Hematopoietic multipotent progenitor cell treated with erythropoietin and hydrocortisone succinate and interleukin-3 and kit ligand, for 4 days (in vitro differentiated cells): Measurements from ENCODE around the gene HSPA12A.

Source experiments
- DNase-seq: peaks from one replicate; pipeline ENCODE4 v3.0.0-alpha.2; 2015

Gene HSPA12A

DNA sequence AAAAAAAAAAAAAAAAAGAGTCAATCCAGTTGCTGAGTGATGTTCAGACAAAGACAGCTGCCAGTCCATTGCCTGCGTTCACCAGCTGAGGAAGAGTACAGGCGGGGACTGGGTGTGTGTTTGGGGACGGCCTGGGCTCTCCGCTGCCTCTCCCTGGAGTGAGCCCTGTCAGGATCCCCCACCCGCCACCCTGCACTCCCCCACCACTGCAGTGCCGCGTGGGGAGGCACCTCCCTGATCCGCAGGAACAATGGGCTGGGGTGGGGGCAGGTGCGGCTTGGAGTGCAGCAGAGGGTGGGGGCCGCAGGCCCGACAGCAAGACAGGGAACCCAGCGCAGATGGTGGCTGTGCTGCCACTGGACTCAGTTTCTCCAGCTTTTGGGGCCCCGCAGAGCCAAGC is 1.4 kb downstream of the HSPA12A start:
- DNase-seq = no peak

DNA sequence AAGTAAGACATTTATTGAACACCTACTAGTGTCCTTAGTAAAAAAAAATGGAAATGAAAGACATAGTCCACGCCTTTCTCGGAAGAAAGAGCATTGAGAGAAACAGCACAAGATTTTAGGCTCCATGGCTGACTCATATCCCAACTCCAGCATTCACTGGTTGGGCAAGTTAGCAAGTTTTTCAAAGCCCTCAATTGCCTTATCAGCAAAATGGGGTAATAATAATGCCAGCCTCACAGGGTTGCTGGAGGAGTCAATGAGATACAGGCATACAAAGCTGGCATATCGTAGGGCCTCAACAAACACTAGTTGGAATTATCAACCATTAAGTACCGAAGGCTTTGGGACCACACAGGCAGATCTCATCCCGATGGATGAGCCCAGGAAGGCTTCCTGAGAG is 4.0 kb downstream of the HSPA12A start:
- DNase-seq = no peak

DNA sequence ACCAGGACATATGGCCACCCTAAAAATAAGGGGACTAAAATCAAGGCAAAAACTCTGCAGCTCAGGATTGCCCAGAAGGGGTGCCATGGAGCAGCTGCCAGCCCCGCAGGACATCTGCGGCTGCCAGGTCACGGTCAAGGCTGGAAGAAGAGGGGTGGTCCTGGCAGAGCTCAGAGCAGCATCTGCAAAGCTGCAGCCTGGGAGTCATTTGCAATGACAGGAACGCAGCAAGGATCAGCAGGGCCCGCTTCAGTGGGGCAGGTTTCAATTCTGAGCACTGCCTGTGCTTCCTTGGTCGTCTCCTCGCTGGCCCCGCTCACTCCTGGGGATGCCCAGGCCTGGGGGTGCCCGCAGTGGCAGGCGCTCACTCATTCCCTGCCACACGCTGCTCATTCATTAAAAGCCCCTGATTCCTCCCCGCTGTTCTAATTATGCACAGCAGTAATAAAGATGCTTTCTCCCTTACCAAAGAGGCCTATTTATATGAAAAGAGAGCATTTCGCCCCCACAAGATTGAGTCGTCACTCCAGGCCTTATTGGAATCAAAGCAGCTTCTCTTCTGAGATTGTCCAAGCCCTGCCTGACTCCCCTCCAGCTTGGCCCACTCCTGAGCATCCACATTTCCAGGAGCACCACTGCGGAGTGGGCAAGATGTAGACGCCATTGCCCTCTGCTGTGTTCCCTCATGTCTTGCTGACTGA is 4.6 kb downstream of the HSPA12A start:
- DNase-seq = no peak

DNA sequence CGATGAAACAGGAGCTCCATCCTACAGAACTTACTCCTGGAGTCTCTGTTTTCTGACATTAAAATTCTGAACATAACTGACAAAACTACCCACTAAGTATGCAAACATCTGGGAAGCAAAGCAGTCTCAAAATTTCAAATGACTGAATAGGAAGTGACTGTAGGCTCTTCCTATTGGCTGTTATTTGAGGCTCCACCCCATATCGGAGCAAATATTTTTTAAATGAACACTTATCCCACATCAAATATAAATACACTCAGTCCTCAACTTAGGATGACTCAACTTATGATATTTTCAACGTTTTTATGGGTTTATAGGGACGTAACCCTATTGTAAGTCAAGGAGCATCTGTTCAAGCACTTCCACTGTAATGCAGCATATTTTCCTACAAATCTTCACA is 8.8 kb downstream of the HSPA12A start:
- DNase-seq = no peak

DNA sequence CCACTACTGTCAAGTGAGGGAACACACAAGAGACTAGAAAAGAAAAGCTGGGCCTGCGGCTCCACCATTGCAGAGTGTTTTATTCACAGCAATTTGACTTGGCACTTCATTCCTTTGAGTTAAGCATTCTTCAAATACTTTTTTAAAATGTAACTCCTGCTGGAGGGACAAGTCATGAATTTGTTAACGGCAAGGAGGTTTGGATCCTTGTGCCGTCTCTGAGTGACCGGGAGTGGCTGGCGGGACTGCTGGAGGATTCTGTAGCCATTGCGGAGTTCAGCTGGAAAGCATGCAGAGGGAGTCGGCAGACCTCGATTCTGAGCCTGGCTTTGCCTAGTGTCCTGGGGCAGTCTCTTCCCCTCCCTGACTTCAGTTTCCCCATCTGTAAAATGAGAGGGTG is 9.8 kb downstream of the HSPA12A start:
- DNase-seq = no peak

DNA sequence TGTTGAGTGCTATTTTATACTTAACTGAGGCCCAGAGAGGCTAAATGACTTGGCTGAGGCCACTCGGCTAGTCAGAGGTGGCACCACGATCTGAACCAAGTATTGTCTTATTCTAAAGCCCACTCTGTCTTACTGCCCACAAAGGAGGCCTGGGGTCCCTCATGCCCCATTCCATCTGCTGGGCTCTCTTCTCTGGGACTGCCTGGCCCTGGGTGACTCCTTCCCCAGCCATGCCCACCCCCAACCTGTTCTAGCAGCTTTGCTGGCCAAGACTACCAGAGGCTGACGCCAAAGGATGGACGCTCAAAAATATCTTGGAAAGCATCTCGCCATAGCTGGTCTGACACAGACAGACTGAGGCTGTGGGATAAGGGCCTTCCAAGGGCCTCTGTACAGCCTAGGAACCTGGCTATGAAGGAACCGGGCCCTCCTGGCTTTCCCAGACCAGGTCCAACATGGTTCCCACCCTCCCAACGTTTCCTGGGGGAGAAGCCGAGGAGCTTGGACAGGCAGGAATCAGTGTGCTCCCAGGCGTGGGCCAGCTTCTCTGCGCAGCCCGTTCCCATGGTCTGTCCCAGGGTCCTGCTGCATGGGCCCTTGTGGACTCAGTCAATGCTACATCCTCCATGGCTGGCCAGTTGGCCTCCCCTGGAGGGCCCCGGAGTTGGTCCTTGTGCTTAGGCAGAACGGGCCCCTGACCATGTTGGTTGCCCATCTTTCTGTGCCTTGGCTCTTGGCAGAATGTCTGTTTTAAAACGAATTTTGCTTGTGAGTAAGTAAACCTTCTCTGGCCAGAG is 11.7 kb downstream of the HSPA12A start:
- no peak for DNase-seq

DNA sequence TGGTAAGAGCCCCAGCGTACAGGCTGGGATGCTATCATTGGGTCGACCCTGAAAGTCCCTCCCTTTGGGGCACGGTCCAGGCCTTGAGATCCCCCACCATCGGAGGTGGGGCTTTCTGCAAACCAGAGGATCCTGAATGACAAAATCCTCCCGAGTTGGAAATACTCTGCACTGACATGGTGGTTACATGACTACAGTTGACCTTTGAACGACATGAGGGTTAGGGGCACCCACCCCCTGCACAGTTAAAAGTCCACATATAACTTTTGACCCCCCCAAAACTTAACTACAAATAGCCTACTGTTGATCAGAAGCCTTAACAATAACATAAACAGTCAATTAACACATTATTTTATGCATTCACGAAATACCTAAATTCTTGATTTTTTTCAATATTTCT is 13.1 kb downstream of the HSPA12A start:
- no peak for DNase-seq

DNA sequence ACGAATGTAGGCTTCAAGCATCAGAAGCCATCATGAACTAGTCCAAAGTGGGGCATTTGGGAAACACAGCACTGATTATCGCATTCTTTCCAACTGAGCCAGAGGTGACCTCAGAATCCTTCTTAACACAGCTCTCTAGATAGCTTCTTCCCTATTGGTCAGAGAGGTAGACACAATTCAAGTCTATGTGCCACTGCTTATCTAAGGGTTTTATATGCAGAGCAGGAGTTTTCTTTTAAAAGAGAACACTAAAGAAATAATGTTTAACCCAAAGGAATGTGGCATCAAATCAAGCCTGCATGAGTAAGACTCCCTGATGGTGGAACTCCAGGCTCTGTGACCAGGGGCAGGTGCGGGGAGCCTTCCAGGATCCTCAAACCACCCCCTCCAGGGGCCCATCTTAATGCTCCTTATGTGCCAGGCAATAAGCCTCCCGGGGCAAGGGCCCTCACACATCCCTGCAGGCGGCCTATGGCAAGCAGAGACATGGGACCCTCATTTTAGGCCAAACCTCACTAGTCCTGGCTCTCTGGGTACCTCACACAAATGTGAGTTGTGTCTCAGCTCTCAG is 13.8 kb downstream of the HSPA12A start:
- no peak for DNase-seq

DNA sequence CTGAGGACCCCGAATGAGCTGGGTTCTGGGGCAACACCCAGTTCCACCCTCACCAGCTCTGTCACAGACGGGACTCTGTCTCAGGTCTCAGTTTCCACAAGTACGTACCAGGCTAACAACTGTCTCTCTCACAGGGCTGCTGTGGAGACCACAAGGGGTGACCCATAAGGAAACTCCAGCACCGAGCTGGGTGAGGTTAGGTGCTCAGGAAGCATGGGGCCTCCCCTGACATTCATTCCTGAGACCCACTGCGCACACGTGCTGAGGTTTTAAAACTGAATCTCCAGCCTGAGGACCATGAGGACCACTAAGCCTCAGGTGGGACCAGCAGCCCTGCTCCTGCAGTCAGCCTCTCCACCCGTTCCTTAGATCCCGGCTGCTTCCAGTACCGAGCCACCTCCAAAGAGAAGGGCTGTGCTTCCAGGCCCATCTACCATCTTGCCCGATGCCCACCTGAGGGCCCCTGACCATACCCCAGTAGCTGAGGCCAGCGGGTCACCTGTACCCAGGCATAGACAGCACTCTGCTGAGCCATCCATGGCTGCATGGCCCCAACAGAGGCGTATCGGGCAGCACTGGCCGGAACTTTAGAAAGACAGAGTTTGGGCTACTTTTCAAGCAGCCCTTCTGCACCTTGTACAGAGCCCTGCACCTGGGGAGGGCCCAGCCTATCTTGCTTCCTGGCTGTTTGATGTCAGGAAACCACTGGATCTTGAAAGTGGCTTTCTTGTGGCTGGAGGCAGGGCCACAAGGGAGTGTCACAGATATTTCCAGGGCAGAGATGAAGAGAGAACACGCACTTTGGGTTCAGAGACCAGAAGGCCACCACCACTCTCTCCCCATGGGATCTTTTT is 18.7 kb downstream of the HSPA12A start:
- DNase-seq = no peak

DNA sequence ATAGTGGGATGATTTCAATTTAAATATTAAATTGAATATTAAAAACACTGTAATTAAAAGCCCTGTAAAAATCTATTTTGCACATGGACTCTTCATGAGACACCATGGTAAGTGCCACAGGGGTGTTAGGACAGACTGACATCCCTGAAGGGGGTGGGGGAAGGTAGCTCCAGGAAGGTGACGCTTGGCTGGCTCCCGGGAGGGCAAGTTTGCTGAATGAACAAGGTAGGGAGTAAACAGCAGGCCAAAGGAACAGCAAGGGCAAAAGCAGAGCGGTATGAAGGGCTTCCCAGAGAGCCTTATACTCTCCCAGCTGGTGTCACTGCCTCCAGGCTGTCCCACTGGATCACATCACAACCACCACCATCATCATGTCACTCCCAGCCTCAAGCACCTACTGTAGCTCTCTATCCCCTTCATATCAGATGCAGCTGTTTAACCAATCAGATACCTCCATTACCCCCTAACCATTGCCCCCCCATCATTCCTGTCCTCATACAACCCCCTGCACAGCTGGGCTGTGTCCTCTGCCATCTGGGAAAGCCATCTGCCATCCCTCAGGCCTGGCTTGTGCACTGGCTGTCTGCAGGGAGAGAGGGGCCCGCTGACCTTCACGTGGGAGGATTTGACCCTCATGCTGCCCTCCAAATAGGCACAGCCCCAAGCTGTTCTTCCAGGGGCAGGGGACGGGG is 19.5 kb downstream of the HSPA12A start:
- DNase-seq = no peak

DNA sequence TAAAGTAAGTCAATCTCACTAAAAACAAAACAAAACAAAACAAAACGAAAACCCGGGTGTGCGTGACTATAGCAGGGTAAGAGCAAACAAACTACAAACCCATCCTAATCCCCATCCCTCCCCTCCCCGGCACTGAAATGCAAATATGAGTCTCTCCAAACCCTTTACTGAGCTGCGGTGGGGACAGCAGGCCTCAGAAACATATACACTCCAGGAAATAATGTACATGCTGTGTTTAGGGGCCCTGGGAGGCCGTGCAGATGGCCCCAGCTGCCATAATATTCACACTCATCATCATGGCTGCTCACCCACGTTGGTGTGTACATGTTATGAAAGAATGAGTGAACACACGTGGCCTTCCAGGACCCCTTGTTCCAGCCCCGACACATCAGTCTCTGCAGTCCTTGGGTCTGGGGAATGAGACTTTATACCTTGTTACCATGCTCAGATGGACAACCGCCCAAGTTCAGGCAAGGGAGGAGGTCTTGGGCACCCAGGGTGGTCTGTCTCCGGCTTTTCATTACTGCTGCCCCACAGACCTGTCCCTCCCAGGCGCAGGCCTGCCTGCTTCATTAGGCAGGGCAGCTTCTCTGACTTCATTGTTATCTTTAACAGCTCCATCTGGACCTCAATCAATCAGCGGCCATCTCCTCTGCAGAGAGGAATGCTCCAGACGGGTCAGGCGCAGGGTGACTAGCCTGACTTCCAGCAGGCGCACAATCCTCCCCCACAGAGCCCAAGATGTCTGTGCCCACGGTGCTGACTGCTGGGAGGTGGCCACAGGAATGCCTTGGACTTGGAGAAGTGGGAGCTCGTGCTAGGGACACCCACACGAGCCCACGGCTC is 20.6 kb downstream of the HSPA12A start:
- no peak for DNase-seq

DNA sequence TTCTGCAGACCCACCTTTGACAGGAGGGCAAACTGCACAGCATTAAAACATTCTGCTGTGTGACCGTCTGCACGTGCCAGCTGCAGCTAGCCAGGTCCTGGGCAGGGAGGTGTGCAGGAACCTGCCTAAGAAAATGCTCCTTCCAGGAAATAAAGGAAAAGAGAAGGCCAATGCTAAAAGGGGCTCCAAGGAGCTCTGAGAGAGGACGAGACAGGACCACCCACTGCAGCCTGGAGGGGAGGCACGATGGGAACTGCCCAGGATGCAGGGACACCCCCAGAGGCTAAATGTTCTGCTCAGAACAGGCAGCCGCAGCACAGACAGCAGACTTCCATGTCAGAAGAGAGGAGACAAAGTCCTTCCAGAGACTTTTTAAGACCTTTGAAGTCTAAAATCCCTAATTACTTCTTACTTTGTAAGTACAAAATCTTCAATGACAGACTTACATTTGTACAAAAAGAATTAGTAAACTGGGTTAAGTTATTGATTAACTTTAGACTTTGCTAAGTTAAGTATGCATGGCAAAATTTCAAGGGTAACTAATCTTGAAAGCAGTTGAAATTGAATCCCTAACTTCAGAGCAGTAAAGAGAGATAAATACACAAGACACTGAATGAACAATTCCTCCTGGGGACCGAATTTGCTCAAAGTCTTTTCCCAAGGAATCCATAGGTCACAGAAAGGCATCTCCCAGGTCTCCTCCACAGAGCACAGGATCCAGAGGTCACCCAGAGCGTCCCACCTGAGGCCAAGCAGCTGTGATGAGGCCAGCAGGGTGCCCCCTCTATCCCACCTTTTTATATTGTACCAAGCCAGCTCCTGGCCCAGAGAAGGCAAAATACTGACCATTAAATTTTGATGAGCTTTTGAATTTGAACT is 21.5 kb downstream of the HSPA12A start:
- no peak for DNase-seq

DNA sequence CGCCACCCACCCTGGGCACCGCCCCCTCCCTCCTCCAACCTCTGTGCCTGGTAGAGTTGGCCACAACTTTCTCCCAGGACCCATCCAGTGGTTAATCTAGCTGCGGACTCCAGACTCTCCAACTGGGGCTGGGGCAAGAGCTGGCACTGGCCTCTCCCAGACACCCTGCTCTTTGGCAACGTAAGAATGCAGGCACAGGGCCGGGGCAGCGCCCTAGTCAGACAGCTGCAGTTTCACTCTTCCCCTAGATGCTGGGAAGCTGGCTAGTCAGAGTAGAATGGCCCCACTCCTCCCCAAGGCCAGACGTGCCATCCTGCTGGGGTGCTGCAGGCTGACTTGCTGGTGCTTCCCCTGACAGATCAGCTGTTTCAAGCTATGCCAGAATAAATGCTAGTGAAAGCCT is 22.1 kb downstream of the HSPA12A start:
- DNase-seq = no peak

DNA sequence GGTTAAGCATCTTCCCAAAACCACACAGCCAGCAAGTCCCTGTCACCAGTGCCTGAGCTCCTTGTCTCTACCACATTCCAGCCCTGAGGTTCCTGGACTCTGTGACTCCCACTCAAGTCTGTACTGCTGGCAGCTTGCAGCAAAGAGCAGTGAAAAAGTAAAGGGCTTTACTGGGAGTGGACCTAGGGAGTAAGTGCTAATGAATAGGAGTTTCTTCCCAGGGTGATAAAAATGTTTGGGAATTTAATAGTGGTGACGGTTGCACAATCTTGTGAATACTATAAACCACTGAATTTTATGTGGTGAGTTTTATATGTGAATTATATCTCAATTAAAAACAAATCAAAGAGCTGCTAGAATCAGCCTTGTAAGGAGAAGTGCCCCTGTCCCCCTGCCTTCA is 22.6 kb downstream of the HSPA12A start:
- DNase-seq = no peak

DNA sequence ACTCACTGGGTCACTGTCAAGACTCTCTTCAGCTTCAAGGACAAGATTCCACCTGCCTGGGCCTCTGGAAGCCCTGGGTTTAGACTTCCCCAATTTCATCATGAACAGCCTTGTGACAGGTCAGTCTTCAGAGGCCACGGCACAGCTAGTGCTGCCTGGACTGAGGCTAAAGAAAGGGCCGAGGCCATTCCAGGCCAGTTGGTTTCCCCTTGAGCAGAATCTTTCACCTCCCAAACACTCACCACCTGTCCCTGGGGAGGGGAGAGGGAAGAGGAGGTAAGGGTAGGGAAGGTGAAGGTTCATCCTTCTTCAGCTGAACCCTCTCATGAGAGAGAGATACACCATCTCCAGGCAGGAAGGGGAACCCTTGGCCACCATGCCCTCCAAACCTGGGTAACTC is 24.3 kb downstream of the HSPA12A start:
- no peak for DNase-seq

DNA sequence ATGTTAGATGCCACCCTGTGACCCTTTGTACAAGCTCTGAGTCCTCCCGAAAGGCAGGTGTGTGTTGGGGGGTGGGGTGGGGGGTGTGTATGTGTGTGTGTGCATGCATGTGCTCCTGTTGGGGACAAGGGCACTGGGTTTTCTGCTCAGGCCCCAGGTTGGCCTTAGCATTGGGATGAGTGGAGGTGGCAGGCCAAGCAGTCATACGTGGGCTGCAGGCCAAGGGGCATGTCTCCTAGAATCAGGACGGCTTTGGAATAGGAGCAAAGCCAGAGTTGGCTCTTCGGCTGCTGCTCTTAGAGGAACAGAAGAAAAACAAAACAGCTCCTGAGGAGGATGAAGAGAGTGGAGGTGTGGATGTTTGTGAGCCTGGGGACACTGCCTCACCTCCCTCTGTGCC is 26.0 kb downstream of the HSPA12A start:
- DNase-seq = no peak

DNA sequence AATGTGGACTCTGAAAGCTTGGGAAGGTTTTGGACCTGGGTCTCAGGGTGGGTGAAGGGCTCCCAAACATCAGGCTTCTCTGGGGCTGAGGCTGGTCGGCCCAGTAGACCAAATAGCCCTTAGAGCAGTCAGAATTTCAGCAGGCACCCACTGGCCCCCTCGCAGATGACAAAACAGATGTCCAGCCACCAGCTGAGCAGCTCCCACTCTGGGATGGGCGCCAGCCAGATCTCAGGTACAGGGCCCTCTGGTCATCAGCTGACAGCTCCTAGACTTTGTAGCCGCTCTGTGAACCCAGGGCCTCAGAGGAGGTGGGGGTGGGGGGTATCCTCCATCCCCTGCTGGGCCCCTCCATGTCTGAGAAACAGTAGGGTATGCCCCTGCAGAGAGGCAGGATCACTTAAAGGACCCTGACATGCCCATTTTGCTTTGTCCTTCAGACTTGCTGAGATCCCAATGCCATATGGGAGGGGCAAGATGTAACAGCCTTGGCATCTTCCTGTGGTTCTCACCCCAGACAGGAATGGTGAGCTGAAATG is 26.5 kb downstream of the HSPA12A start:
- DNase-seq = no peak

DNA sequence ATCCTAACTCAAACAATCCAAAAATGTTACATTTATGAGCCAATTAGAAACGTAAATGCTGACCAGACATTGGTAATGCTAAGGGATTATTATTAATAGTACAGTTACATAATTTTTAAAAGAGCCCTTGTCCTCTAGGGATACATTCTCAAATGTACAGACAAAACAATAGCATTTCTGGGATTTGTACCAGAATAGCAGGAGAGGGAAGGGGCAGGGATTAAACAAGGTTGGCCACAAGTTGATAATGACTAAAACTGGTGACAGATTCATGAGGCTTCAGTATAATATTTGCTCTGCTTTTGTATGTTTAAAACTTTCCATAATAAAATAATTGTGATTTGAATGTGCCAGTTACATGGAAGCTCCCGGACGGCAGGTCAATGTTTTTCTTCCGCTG is 27.0 kb downstream of the HSPA12A start:
- no peak for DNase-seq

DNA sequence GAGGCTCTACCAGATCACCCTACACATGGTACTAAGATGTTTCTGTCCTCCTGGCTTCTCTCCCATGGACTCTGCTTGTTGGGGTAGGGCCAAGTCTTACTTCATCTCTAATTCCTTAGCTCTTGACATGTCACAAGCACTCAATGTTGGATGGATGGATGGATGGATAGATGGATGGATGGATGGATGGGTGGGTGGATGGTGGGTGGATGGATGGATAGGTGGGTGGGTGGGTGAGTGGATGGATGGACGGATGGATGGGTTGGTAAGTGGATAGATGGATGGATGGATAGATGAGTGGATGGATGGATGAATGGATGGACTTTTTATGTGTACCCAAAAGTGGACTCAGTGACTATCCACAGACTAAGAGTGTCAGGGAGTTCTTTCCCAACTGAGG is 28.5 kb downstream of the HSPA12A start:
- no peak for DNase-seq

DNA sequence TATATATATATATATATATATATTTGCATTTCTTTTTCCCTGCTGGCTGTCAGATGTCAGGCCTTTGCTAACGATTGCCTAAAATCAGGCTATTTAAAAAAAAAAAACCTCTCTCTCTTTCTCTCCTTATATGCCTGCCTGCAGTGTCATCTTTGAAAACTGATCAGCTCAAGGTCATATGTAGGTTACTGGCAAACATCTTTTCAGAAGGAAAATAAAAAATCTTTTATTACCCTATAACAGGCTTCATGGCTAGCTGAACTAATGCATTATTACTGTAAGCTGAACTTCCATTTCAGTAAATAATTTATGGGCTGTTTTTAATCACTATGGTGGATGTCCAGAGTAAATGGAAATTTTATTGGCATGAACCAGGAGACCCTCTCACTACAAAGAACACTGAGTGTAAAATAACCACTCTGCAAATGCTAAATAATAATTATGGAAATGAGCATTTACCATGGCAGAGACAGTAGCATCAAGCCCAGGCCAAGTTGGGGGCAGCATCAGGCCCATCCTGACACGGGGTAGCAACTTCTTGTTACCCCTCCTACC is 29.3 kb downstream of the HSPA12A start:
- no peak for DNase-seq
